Neural cell (in vitro differentiated cells): ENCODE measurements around the gene S100A11. TPM values are rescaled to one million over a fixed set of nuclear protein-coding genes. Genes with fewer than 3 reads are reported as not detected.

Experiments
- H2AFZ ChIP-seq: fragments of 200-600, 300-800 bp; sonication (generic), shearing (Covaris generic); 2 replicates; pipeline ENCODE4 v1.6.0; 2014; ENCODE audit warnings: low read depth, mild to moderate bottlenecking, antibody characterized with exemption, low read length, moderate library complexity
- H3F3A ChIP-seq: fragments of 200-600 bp; shearing (Covaris generic); 2 replicates; pipeline ENCODE4 v1.6.1; 2016; ENCODE audit warnings: mild to moderate bottlenecking, moderate library complexity, mixed read lengths, antibody characterized with exemption, low read length; ENCODE audit not compliant: insufficient read depth, poor library complexity, severe bottlenecking
- H3K27ac ChIP-seq: fragments of 200-600, 300-800 bp; sonication (generic), shearing (Covaris generic); 2 replicates; pipeline ENCODE4 v1.5.1; 2014; ENCODE audit warnings: mild to moderate bottlenecking, low read length, moderate library complexity
- H3K27me3 ChIP-seq: fragments of 300-800, 200-600 bp; sonication (generic), shearing (Covaris generic); 2 replicates; pipeline ENCODE4 v1.6.0; 2014; ENCODE audit warnings: mild to moderate bottlenecking, low read depth, low read length, moderate library complexity; ENCODE audit not compliant: insufficient read depth
- H3K36me3 ChIP-seq: fragments of 300-800, 200-600 bp; sonication (generic), shearing (Covaris generic); 2 replicates; pipeline ENCODE4 v1.5.1; 2014; ENCODE audit warnings: mild to moderate bottlenecking, antibody characterized with exemption, low read length, moderate library complexity; ENCODE audit not compliant: insufficient read depth
- H3K4me2 ChIP-seq: fragments of 300-800, 200-600 bp; sonication (generic), shearing (Covaris generic); 2 replicates; pipeline ENCODE4 v1.6.0; 2014; ENCODE audit warnings: mild to moderate bottlenecking, low read length
- H3K4me3 ChIP-seq: fragments of 300-800, 200-600 bp; sonication (generic), shearing (Covaris generic); 2 replicates; pipeline ENCODE4 v1.5.1; 2014; ENCODE audit warnings: mild to moderate bottlenecking, low read length, moderate library complexity
- H3K79me2 ChIP-seq: fragments of 200-600 bp; shearing (Covaris generic); replicated peaks from 2 replicates; pipeline ENCODE4 v1.6.0; 2014; ENCODE audit warnings: mild to moderate bottlenecking, low read length, moderate library complexity; ENCODE audit not compliant: insufficient read depth
- H3K9ac ChIP-seq: fragments of 300-800, 200-600 bp; sonication (generic), shearing (Covaris generic); 2 replicates; pipeline ENCODE4 v1.6.1; 2016; ENCODE audit warnings: mild to moderate bottlenecking, low read length, mixed read lengths
- H3K9me2 ChIP-seq: fragments of 200-600 bp; shearing (Covaris generic); 2 replicates; pipeline ENCODE4 v1.6.1; 2016; ENCODE audit warnings: mild to moderate bottlenecking, low read length, mixed read lengths; ENCODE audit not compliant: insufficient read depth
- H3K9me3 ChIP-seq: fragments of 200-600, 300-800 bp; sonication (generic), shearing (Covaris generic); 2 replicates; pipeline ENCODE4 v1.6.1; 2016; ENCODE audit warnings: mild to moderate bottlenecking, mixed run types, low read length, moderate library complexity, mixed read lengths
- H4K20me1 ChIP-seq: fragments of 200-600 bp; shearing (Covaris generic); 2 replicates; pipeline ENCODE4 v1.6.1; 2016; ENCODE audit warnings: mild to moderate bottlenecking, mixed run types; ENCODE audit not compliant: insufficient read depth
- CTCF ChIP-seq: fragments of 450-650 bp; IDR thresholded peaks from 2 replicates; pipeline ENCODE4 v1.5.1; 2014; ENCODE audit warnings: antibody characterized with exemption, mild to moderate bottlenecking, moderate library complexity; ENCODE audit not compliant: poor library complexity, severe bottlenecking
- EP300 ChIP-seq: fragments of 450-650 bp; conservative IDR thresholded peaks from 2 replicates; pipeline ENCODE4 v1.6.1; 2014; ENCODE audit warnings: antibody characterized with exemption, mild to moderate bottlenecking, moderate library complexity; ENCODE audit not compliant: poor library complexity, severe bottlenecking
- EZH2 ChIP-seq: fragments of 200-600, 300-800 bp; shearing (Covaris generic), sonication (generic); IDR thresholded peaks from 2 replicates; pipeline ENCODE4 v1.6.1; 2014; ENCODE audit warnings: antibody characterized with exemption, low read length, borderline replicate concordance, mild to moderate bottlenecking; ENCODE audit not compliant: insufficient read depth, poor library complexity, severe bottlenecking
- MXI1 ChIP-seq: fragments of 450-650 bp; conservative IDR thresholded peaks from 2 replicates; pipeline ENCODE4 v1.6.1; 2014; ENCODE audit warnings: antibody characterized with exemption, mild to moderate bottlenecking; ENCODE audit not compliant: poor library complexity, severe bottlenecking
- POLR2AphosphoS5 ChIP-seq: IDR thresholded peaks from 2 replicates; pipeline ENCODE4 v1.6.1; 2012
- RAD21 ChIP-seq: fragments of 450-650 bp; conservative IDR thresholded peaks from 2 replicates; pipeline ENCODE4 v1.6.1; 2014; ENCODE audit warnings: antibody characterized with exemption, mild to moderate bottlenecking, moderate library complexity
- REST ChIP-seq: IDR thresholded peaks from 2 replicates; pipeline ENCODE4 v1.6.1; 2012; ENCODE audit warnings: borderline replicate concordance
- SMC3 ChIP-seq: fragments of 450-650 bp; conservative IDR thresholded peaks from 2 replicates; pipeline ENCODE4 v1.6.1; 2014; ENCODE audit warnings: antibody characterized with exemption, mild to moderate bottlenecking, moderate library complexity; ENCODE audit not compliant: poor library complexity
- TAF1 ChIP-seq: IDR thresholded peaks from 2 replicates; pipeline ENCODE4 v1.6.1; 2012; ENCODE audit warnings: low read depth
- polyA plus RNA-seq: library from polyadenylated mRNA; depleted of rRNA; stranded (reverse); fragments of >200 nt; gene quantifications from 2 replicates; pipeline ENCODE4 v1.2.3, GENCODE V29; 2014

S100A11 gene
- polyA plus RNA-seq, 1 donor from 2014 or later = not detected

GRCh38 chr1:151992303-151993083 lies 44.3 kb downstream of the S100A11 start:
- Histone ChIP-seq H3F3A (no peaks in the 10 kb centered on the region), H3K27ac (no peak overlapping the region), H3K9ac (peak overlapping the region; percentile 62), H3K79me2 (no peaks in the 10 kb centered on the region), H3K27me3 (peaks cover 66% of the 10 kb centered on the region), H3K9me3 (no peaks in the 10 kb centered on the region), H4K20me1 (no peaks in the 10 kb centered on the region), H2AFZ (peak overlapping the region; percentile 32), H3K4me2 (no peak overlapping the region), H3K4me3 (peak overlapping the region; percentile 72), H3K36me3 (no peaks in the 10 kb centered on the region), H3K9me2 (no peaks in the 10 kb centered on the region)
- TF ChIP-seq CTCF (no peak), MXI1 (no peak), POLR2AphosphoS5 (peak; percentile 57)

- Histone ChIP-seq H3K4me2 (no peak overlapping the region), H3K27me3 (peaks cover 66% of the 10 kb centered on the region), H2AFZ (no peak overlapping the region), H3K36me3 (no peaks in the 10 kb centered on the region), H3K4me3 (peak overlapping the region; percentile 72), H3K9me2 (no peaks in the 10 kb centered on the region), H4K20me1 (no peaks in the 10 kb centered on the region), H3K9me3 (no peaks in the 10 kb centered on the region), H3K27ac (no peak overlapping the region), H3F3A (no peaks in the 10 kb centered on the region), H3K79me2 (no peaks in the 10 kb centered on the region), H3K9ac (no peak overlapping the region)
- TF ChIP-seq MXI1 = no peak
These were observed 45.0 kb downstream of the S100A11 start for GRCh38 chr1:151991663-151992302.

GRCh38 chr1:151990856-151991198 lies 46.0 kb downstream of the S100A11 start:
- H3K4me3 ChIP-seq = no peak overlapping the region
- H3K4me2 ChIP-seq = no peak overlapping the region
- H3K79me2 ChIP-seq = no peaks in the 10 kb centered on the region
- H3K36me3 ChIP-seq = no peaks in the 10 kb centered on the region
- no peaks in the 10 kb centered on the region for H3K9me2 ChIP-seq
- no peak overlapping the region for H3K27ac ChIP-seq
- H3K9me3 ChIP-seq = no peaks in the 10 kb centered on the region
- H3F3A ChIP-seq = no peaks in the 10 kb centered on the region
- TF ChIP-seq SMC3 (no peak), MXI1 (no peak), EP300 (no peak), TAF1 (no peak), RAD21 (no peak), EZH2 (no peak), CTCF (no peak), POLR2AphosphoS5 (no peak), REST (no peak)
- H2AFZ ChIP-seq = no peak overlapping the region
- no peak overlapping the region for H3K9ac ChIP-seq
- H3K27me3 ChIP-seq = peaks cover 62% of the 10 kb centered on the region
- H4K20me1 ChIP-seq = no peaks in the 10 kb centered on the region
